ENCODE results near the gene MEF2C. TPM values are rescaled to one million over a fixed set of nuclear protein-coding genes. Genes with fewer than 3 reads are reported as not detected.
"Not testable (repeated sequence)": the region's sequence is repeated elsewhere in the genome, so short reads cannot be mapped to it uniquely, and the experiment has no call there.

MEF2C gene
- total RNA-seq, 2 donors from 2014 or later, result 94.0 to 104 TPM

DNA sequence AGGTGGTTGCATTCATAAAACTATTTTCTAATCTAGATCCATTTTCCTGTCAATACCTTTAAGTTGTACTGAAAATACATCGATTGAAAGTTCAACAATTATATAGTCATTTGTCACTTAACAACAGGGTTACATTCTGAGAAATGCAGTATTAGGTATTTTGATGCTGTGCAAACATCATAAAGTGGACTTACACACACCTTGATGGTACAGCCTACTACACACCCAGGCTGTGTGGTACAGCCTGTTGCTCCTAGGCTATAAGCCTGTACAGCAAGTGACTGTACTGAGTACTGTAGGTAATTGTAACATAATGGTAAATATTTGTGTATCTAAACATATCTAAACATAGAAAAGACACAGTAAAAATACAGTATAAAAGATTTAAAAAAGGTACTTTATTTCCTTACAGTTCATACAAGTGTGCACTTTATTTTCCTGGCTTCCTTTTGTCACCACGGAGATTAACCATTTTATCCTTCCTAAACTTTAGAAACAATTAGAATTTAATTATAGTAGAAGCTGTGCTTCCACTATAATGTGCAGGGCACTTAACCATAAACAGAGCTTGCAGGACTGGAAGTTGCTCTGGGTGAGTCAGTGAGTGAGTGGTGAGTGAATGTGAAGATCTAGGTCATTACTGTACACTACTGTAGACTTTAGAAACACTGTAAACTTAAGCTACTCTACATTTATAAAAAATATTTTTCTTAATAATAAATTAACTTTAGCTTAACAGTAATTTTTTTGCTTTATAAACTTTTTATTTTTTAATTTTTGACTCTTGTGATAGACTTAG, 42.9 kb upstream of the MEF2C start:
- no peaks in the 10 kb centered on the region for H3K9me3 ChIP-seq
- H3K27ac ChIP-seq, result no peak overlapping the region
- H3K4me1 ChIP-seq (ENCODE audit: control insufficient read depth in 1 of 2, low read depth in 2 of 2), result peaks cover 3 to 13% of the 10 kb centered on the region in 2 donors
- TF ChIP-seq, protein P1, sequence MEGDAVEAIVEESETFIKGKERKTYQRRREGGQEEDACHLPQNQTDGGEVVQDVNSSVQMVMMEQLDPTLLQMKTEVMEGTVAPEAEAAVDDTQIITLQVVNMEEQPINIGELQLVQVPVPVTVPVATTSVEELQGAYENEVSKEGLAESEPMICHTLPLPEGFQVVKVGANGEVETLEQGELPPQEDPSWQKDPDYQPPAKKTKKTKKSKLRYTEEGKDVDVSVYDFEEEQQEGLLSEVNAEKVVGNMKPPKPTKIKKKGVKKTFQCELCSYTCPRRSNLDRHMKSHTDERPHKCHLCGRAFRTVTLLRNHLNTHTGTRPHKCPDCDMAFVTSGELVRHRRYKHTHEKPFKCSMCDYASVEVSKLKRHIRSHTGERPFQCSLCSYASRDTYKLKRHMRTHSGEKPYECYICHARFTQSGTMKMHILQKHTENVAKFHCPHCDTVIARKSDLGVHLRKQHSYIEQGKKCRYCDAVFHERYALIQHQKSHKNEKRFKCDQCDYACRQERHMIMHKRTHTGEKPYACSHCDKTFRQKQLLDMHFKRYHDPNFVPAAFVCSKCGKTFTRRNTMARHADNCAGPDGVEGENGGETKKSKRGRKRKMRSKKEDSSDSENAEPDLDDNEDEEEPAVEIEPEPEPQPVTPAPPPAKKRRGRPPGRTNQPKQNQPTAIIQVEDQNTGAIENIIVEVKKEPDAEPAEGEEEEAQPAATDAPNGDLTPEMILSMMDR (IDR thresholded peaks at IDR 0.05), result no peak
- ATAC-seq (ENCODE audit: insufficient number of reproducible peaks, low FRiP score, low read depth) (no peak), DNase-seq (ENCODE audit: low spot score) (no peak)
- no peak overlapping the region for H3K4me3 ChIP-seq
- H3K36me3 ChIP-seq, result peaks cover 3% of the 10 kb centered on the region
- no peaks in the 10 kb centered on the region for H3K27me3 ChIP-seq (replicated peaks; ENCODE audit: insufficient read depth)

DNA sequence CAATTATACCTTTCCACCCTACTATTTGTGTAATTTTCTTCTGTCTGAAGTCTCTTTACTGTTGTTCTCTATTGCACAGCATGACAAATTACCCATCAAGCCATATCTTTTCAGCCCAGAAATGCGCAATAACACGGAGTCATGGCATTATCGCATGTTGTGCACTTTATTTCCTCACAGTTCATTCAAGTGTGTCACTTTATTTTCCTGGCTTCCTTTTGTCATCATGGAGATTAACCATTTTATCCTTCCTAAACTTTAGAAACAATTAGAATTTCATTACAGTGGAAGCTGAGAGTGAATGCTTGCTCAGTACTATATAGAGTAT, 41.3 kb upstream of the MEF2C start:
- TF ChIP-seq, protein P1 (IDR thresholded peaks at IDR 0.05), result no peak
- Histone ChIP-seq H3K4me1 (ENCODE audit: control insufficient read depth in 1 of 2, low read depth in 2 of 2) (peaks cover 0 to 2% of the 10 kb centered on the region in 2 donors), H3K4me3 (no peak overlapping the region), H3K9me3 (no peaks in the 10 kb centered on the region), H3K27me3 (replicated peaks; ENCODE audit: insufficient read depth) (no peaks in the 10 kb centered on the region), H3K36me3 (peaks cover 3% of the 10 kb centered on the region), H3K27ac (no peak overlapping the region)
- no peak for DNase-seq (ENCODE audit: low spot score)
- no peak for ATAC-seq (ENCODE audit: insufficient number of reproducible peaks, low FRiP score, low read depth)

DNA sequence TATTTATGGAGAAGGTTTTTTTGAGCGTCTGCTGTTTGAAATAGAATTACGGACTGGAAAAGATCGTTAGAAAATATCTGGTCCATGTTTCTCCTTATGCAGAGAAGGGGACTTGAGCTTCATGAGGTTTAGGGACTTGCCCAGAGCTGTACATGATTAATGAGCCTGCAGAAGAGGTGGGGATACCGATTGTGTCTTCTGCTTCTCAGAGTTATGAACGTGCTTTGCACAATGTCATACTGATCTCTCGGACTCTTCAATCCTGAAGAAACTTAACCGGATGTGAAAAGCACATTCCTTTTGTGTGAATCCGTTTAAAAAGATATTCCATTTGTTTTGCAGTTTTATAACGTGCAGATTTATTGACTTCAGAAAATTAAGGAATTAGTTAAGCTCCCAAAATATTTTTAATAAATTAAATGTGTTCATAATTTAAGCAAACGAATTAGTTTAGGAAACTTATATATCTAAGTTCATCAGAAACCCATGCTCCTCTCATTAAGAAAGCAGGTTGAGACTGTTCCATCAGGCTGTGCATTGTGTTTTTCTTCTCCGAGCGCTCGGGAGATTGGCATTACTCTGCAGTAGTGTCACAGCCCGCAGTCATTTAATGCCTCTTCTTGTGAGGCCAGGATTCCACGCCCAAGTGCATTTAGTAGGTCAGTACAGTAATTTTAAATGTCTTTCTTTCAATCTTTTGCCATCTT, 40.8 kb upstream of the MEF2C start:
- no peak overlapping the region for H3K4me3 ChIP-seq
- H3K4me1 ChIP-seq (ENCODE audit: control insufficient read depth in 1 of 2, low read depth in 2 of 2), result no peaks in the 10 kb centered on the region
- no peaks in the 10 kb centered on the region for H3K9me3 ChIP-seq
- no peaks in the 10 kb centered on the region for H3K27me3 ChIP-seq (replicated peaks; ENCODE audit: insufficient read depth)
- no peak overlapping the region for H3K27ac ChIP-seq
- TF ChIP-seq, protein P1 (IDR thresholded peaks at IDR 0.05), result no peak
- ATAC-seq (ENCODE audit: insufficient number of reproducible peaks, low FRiP score, low read depth) (no peak), DNase-seq (ENCODE audit: low spot score) (no peak)
- H3K36me3 ChIP-seq, result peaks cover 3% of the 10 kb centered on the region

DNA sequence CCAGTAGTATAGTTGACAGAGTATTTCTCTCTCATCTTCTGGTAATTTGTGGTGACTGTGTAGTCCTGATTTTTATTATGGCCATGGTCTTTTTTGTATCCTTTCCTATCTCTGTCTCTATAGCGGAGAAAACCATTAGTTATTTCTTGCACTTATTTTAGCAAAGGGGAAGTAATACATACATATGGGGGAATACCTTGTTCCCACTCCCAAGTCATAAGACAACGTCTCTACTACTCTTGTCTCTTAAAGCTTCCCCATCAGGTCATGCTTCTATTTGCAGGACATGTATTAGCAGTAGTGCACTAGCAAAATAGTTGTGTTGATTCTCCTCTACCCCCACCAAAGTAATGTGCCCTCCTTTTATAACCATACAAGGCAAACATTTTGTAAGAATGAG, 29.8 kb upstream of the MEF2C start:
- H3K4me1 ChIP-seq (ENCODE audit: control insufficient read depth in 1 of 2, low read depth in 2 of 2); H3K4me3 ChIP-seq; DNase-seq (ENCODE audit: low spot score); H3K9me3 ChIP-seq; H3K36me3 ChIP-seq; H3K27ac ChIP-seq; H3K27me3 ChIP-seq (replicated peaks; ENCODE audit: insufficient read depth); ATAC-seq (ENCODE audit: insufficient number of reproducible peaks, low FRiP score, low read depth): not testable (repeated sequence)

DNA sequence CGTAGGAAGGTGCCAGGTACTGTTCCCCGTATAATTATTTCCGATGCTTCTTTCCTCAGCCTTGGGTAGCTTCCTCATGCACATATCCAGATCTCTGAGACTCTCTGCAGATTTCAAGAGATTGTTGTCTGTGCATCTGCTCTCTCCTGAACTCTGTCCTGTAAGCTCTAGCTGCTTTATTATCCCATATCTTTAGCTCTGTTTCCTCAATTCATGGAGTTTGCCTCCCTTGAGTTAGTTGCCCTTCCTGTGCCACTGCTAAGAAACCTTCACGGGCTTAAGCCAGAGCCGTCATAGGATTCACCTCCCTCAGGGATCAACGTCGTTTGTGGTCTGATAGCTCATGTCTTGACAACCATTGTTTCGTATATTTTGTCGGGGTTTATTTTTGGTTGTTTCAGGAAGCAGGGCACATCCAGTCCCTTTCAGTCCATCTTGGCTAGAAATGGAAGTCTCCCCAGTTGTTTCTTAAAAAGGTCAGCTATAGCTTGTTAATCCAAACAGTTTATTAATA, 28.1 kb upstream of the MEF2C start:
- H3K36me3 ChIP-seq; ATAC-seq (ENCODE audit: insufficient number of reproducible peaks, low FRiP score, low read depth); H3K27ac ChIP-seq; H3K4me1 ChIP-seq (ENCODE audit: control insufficient read depth in 1 of 2, low read depth in 2 of 2); H3K9me3 ChIP-seq; DNase-seq (ENCODE audit: low spot score); H3K27me3 ChIP-seq (replicated peaks; ENCODE audit: insufficient read depth); H3K4me3 ChIP-seq: not testable (repeated sequence)

DNA sequence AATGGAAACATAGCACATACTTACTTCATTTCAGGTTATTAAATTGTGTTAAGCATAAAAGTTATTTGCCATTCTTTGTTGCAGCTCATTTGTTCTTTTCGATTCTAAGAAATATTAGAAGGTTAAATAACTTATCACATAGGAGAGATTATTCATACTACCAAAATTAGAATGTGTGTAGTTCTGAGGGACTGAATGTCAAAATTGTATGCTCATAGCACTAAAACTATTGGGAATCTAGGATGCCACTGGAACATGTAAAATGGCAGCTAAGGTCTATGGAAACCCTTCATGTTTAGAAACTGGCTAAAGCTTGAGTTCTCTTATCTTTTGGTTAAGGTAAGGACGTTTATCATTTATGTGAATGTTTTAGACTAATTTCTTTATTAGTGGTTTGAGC, 21.5 kb upstream of the MEF2C start:
- H3K9me3 ChIP-seq; H3K27ac ChIP-seq; H3K36me3 ChIP-seq; H3K4me3 ChIP-seq; ATAC-seq (ENCODE audit: insufficient number of reproducible peaks, low FRiP score, low read depth); DNase-seq (ENCODE audit: low spot score); H3K27me3 ChIP-seq (replicated peaks; ENCODE audit: insufficient read depth); H3K4me1 ChIP-seq (ENCODE audit: control insufficient read depth in 1 of 2, low read depth in 2 of 2): not testable (repeated sequence)

DNA sequence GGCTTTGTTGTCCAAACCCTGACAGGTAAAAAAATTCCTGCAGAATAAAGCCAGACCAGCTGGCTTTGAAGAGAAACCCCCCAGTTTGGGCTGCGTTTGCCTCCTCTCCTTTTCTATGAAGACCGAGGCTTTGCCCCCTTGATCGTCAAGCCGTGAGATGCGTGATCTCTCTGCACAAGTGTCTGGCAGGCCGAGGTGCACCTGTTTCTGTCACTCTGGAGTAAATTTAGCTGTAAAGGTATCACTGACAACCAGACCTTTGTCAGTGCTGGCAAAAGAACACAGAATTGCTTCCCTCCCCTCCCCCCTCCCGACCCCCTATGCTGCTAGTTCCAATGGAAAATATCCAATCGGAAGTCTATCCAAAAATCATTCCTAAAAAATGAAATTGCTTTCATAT, 21.0 kb upstream of the MEF2C start:
- H3K27me3 ChIP-seq (replicated peaks; ENCODE audit: insufficient read depth), result not testable (repeated sequence)

DNA sequence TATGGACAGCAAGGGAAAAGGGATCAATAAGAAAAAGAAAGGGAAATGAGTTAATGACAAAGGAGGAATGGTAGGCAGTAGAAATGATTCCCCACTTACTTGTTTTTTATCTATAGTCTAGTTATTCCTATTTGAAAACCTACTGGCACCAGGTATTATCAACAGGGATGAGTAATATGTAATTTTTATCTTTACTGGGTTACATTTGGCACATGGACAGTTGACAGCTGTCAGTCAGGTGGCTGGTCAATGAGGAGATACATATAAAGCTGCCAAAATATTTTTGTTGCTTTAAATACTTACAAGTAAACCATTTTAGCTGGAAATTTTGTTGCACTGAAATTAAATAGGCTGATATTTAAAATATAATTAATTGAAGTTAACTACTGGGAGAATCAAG, 18.1 kb upstream of the MEF2C start:
- H3K36me3 ChIP-seq; ATAC-seq (ENCODE audit: insufficient number of reproducible peaks, low FRiP score, low read depth); DNase-seq (ENCODE audit: low spot score); H3K27me3 ChIP-seq (replicated peaks; ENCODE audit: insufficient read depth); H3K4me3 ChIP-seq; H3K4me1 ChIP-seq (ENCODE audit: control insufficient read depth in 1 of 2, low read depth in 2 of 2); H3K9me3 ChIP-seq; H3K27ac ChIP-seq: not testable (repeated sequence)

More for the DNA sequence above, 21.0 kb upstream of the MEF2C start:
- ATAC-seq (ENCODE audit: insufficient number of reproducible peaks, low FRiP score, low read depth); H3K9me3 ChIP-seq; H3K4me1 ChIP-seq (ENCODE audit: control insufficient read depth in 1 of 2, low read depth in 2 of 2); H3K27ac ChIP-seq; H3K36me3 ChIP-seq; H3K4me3 ChIP-seq; DNase-seq (ENCODE audit: low spot score): not testable (repeated sequence)
